HAP-1 (cell line): ENCODE measurements around the gene RBM12.

Experiments used
- DNase-seq, 2 experiments: peaks; one replicate each; pipeline ENCODE4 v3.0.0-alpha.2; 2016 to 2020; ENCODE audit warnings: low spot score in 2 of 2
- H3K27me3 ChIP-seq: fragments of 250-450 bp; sonication (Bioruptor Pico); 2 replicates; pipeline ENCODE4 v1.5.1; 2020; ENCODE audit warnings: low read depth, mild to moderate bottlenecking, moderate library complexity
- H3K36me3 ChIP-seq: fragments of 250-450 bp; sonication (Bioruptor Pico); replicated peaks from 2 replicates; pipeline ENCODE4 v1.5.1; 2020; ENCODE audit warnings: mild to moderate bottlenecking
- H3K4me1 ChIP-seq: fragments of 250-450 bp; sonication (Bioruptor Pico); 2 replicates; pipeline ENCODE4 v1.5.1; 2020; ENCODE audit warnings: mild to moderate bottlenecking
- H3K4me3 ChIP-seq: fragments of 250-450 bp; sonication (Bioruptor Pico); 2 replicates; pipeline ENCODE4 v1.5.1; 2020; ENCODE audit warnings: mild to moderate bottlenecking, moderate library complexity
- H3K9me3 ChIP-seq: fragments of 250-450 bp; sonication (Bioruptor Pico); 2 replicates; pipeline ENCODE4 v1.5.1; 2020; ENCODE audit warnings: mild to moderate bottlenecking, moderate library complexity
- in situ Hi-C: fragments of 300-500 bp; cut with MboI; formaldehyde crosslinking; loops from 3 replicates; pipeline ENCODE4 v1.14.3; 2020; ENCODE audit warnings: low sequenced_read_pairs, inconsistent platforms, mixed read lengths

Gene RBM12

DNA sequence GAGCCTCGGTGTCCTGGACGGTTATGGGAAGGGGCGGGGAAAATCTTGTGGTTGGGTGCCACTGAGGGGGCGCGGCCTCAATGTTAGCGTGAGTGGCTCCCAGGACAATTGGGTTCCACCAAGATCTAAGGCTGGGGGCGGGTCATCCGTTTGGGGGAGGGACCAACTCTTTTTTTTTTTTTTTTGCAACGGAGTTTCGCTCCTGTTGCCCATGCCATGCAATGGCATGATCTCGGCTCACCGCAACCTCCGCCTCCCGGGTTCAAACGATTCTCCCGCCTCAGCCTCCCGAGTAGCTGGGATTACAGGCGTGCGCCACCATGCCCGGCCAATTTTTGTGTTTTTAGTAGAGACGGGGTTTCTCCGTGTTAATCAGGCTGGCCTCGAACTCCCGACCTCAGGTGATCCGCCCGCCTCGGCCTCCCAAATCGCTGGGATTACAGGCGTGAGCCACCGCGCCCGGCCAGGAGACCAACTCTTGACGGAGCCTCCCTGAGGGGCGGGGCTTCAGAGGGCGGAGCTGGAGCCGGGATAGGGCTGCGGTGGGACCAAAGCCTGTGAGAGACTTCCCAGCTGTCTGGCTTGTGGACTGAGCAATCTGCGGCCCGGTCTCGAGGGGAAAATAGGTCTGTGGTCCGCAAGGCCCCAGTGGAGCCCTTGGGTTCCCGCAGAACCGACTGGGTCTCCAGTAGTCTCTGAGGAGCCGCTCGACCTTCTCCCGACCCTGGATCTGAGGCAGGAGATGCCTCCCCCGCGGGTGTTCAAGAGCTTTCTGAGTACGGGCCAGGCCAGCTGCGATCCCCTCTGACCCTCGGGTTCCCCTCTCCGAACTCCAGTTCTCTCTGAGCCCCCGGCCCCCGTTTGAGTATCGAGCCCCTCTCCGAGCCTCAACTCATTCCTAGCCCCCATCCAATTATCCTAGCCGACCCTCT lies 48.0 kb downstream of the RBM12 start:
- H3K27me3 ChIP-seq, result no peaks in the 10 kb centered on the region
- H3K4me3 ChIP-seq, result peak overlapping the region; percentile 45
- no peaks in the 10 kb centered on the region for H3K36me3 ChIP-seq
- no peaks in the 10 kb centered on the region for H3K9me3 ChIP-seq
- peaks cover 30% of the 10 kb centered on the region for H3K4me1 ChIP-seq
- in situ Hi-C loops, result no loop called here
- peak; percentile 53 to 95 for DNase-seq

DNA sequence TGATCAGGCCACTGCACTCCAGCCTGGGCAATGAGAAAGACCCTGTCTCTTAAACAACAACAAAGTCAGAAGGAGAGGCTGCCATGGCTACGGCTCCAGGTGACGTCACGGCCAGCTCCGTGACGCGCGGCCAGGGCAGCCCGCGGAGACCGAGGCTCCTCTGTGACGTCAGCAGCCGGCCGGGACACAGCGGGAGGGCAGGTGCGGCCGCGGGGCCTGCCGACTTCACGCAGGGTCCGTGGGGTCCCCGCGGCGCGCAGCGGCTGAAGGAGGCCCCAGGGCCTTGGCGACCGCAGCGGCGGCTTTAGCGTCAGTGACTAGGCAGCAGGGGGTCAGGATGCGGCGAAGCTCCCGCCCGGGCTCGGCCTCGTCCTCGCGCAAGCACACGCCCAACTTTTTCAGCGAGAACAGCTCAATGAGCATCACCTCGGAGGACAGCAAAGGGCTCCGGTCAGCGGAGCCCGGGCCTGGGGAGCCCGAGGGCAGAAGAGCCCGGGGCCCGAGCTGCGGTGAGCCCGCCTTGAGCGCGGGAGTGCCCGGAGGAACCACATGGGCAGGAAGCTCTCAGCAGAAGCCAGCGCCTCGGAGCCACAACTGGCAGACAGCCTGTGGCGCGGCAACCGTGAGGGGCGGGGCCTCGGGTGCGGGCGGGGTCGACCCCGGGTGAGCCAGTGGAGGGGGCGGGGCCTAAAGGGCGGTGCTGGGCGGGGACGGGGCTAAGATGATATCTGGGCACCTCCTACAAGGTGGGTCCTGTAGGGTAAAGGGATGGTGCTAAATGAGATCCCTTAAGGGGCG lies 48.8 kb downstream of the RBM12 start, which contains the start of gene SPAG4:
SPAG4 (plus strand) TSS at position 163 of the 798 bp plus-strand sequence; CDS start at position 338, 175 bp downstream.
- Histone ChIP-seq H3K4me1 (peaks cover 30% of the 10 kb centered on the region), H3K36me3 (no peaks in the 10 kb centered on the region)
- in situ Hi-C loops, result no loop called here

DNA sequence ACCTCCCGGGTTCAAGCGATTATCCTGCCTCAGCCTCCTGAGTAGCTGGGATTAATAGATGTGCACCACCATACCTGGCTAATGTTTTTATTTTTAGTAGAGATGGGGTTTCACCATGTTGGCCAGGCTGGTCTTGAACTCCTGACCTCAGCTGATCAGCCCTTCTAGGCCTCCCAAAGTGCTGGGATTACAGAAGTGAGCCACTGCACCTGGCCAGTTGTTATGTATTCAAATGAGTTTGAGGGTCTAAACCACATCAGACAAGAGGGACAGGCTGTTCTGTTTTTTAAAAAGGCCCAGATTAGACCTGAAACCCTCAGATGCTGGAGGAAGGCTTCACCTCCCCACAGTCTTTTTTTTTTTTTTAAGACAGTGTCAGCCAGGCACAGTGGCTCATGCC lies 53.2 kb downstream of the RBM12 start:
- Histone ChIP-seq H3K36me3 (no peaks in the 10 kb centered on the region), H3K27me3 (no peaks in the 10 kb centered on the region), H3K4me3 (no peak overlapping the region), H3K4me1 (peaks cover 7% of the 10 kb centered on the region), H3K9me3 (no peaks in the 10 kb centered on the region)
- in situ Hi-C loops, result no loop called here
- no peak for DNase-seq

More for the DNA sequence above, 48.8 kb downstream of the RBM12 start, which contains the start of gene SPAG4:
- H3K27me3 ChIP-seq, result no peaks in the 10 kb centered on the region
- DNase-seq, result peak; percentile 99 to 100
- peak within 1 kb of the TSS; percentile 45 for H3K4me3 ChIP-seq
- no peaks in the 10 kb centered on the region for H3K9me3 ChIP-seq

DNA sequence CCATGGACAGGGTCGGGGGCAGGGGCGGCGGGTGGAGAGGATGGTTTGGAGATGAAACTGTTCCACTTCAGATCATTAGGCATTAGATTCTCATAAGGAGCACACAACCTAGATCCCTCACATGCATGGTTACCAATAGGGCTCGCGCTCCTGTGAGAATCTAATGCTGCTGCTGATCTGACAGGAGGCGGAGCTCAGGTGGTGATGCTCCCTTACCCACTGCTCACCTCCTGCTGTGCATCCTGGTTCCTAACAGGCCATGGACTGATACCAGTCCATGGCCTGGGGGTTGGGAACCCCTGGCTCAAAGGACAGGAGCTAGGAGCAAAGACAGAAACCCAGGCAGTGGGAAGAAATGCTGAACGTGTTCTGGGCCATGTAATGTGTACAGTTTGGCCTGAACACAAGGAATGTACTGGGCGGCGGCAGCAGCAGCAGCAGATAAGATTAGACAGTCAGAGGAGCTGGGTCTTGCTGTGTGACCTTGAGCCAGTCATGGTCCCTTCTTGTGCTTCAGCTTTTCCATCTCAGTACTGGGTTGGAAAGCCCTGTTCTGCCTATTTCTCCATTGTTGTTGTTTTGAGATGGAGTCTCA lies 53.8 kb downstream of the RBM12 start:
- no peak overlapping the region for H3K4me3 ChIP-seq
- in situ Hi-C loops, result no loop called here
- DNase-seq, result no peak
- H3K36me3 ChIP-seq, result no peaks in the 10 kb centered on the region
- H3K4me1 ChIP-seq, result peaks cover 6% of the 10 kb centered on the region
- H3K9me3 ChIP-seq, result no peaks in the 10 kb centered on the region
- H3K27me3 ChIP-seq, result no peaks in the 10 kb centered on the region

DNA sequence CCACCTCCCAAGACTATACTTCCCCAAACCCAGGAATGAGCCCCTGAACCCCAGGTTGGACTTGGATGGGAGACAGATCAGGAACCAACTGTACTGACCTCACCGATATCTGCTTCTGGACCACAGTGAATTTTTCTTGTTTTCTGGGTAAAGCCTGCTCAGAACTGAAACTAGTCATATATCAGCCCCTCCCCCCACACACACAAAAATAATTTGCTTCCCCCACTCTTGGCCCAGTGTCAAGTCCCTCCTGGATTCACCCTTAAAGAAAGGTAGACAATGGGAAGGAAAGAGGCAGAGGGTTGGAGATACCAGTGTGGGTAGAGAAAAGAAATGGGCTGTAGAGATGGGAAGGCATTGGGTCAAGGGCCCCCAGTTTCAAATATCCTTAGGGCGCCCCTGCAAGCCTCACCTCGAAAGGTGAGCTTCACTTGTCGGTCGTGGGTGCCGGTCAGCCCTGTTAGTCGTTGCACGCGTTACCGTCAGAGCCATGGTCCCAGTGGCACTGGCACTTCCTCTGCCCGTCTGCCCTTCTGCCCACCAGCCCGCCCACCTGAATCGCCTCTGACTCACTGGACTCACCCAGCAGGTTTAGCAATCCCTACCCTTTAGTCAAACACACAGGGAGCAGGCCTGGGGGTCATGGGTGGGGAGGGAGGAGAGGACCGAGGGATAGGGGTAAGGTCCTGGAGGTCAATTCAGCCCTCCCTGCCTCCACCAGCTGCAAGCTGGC lies 57.5 kb downstream of the RBM12 start:
- no peak overlapping the region for H3K4me3 ChIP-seq
- in situ Hi-C loops, result no loop called here
- H3K4me1 ChIP-seq, result no peaks in the 10 kb centered on the region

DNA sequence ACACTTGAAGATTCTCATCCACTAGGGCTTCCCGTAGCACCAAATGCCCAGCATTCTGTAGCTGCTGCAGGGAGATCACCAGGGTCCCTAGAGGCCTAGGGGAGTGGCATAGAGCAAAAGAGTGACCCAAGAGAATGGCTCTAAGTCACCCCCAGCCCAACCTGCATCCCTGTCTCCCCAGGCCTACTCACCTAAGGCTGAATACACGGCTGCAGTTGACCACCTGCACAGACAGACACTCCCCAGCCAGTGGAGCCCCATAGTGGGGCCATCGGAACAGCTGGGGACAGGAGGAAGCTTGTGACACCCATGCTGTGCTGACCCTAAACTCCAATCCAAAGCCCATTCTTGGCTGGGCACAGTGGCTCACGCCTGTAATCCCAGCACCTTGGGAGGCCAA lies 58.6 kb downstream of the RBM12 start:
- no peak overlapping the region for H3K4me3 ChIP-seq
- H3K9me3 ChIP-seq, result no peaks in the 10 kb centered on the region
- in situ Hi-C loops, result no loop called here
- no peaks in the 10 kb centered on the region for H3K27me3 ChIP-seq
- no peak for DNase-seq
- H3K36me3 ChIP-seq, result no peaks in the 10 kb centered on the region
- peaks cover 3% of the 10 kb centered on the region; the same call in 1 of the 2 replicates for H3K4me1 ChIP-seq

More for the DNA sequence above, 57.5 kb downstream of the RBM12 start:
- Histone ChIP-seq H3K36me3 (no peaks in the 10 kb centered on the region), H3K9me3 (no peaks in the 10 kb centered on the region), H3K27me3 (no peaks in the 10 kb centered on the region)
- DNase-seq, result no peak

DNA sequence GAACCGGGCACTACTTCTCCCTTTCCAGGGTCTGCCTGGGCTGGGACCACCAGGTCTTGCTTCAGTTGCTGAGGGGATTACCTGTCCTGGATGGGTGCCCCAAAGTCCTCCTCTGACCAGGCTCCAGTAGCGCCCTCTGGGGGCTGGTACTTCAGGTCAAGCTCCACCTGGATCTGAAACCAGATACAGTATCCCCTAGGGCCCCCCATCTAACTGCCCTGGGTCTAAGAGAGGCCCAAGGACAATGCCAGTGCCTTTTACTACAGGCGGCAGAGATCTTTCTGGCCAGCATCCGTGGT lies 60.3 kb downstream of the RBM12 start:
- Histone ChIP-seq H3K4me1 (peaks cover 3% of the 10 kb centered on the region; the same call in 1 of the 2 replicates), H3K9me3 (no peaks in the 10 kb centered on the region), H3K27me3 (no peaks in the 10 kb centered on the region), H3K36me3 (no peaks in the 10 kb centered on the region), H3K4me3 (no peak overlapping the region)
- in situ Hi-C loops, result no loop called here
- peak in 1 of 2 experiments; percentile 44 for DNase-seq

DNA sequence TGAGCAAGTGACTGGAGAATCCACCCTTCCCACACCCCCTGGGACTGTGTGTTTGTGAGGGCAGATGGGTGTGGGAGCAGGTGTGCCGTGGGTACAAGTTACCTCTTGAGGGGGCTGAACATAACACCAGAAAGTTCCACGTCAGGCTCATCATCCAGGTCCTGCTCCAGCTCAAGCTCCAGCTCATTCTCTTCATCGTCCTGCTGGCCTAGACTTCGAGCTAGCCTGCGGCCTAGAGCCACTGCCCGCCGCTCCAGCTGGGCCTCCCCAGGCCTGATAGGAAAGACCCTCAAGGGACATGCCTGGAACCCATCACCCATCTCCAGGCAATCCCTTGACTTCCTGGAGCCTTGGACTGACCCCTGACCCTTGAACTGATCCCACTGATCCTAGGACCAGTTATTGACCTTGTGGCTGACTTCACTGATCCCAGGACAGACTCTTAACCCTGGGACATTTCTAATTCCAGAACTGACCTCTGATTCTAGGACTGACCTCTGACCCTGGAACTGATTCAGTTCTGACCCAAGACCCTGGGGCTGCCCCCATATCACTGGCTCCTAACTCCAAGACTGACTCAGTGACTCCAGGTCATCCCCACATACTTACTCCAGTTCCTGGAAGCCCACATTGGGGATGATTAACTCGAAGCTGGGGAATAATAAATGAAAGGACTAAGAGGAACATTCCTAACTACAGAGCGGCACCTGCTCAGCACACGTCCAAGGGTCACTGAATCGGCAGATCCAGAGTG lies 60.8 kb downstream of the RBM12 start:
- Histone ChIP-seq H3K4me3 (no peak overlapping the region), H3K36me3 (no peaks in the 10 kb centered on the region), H3K4me1 (peaks cover 3% of the 10 kb centered on the region; the same call in 1 of the 2 replicates), H3K9me3 (no peaks in the 10 kb centered on the region), H3K27me3 (no peaks in the 10 kb centered on the region)
- DNase-seq, result no peak
- in situ Hi-C loops, result no loop called here

DNA sequence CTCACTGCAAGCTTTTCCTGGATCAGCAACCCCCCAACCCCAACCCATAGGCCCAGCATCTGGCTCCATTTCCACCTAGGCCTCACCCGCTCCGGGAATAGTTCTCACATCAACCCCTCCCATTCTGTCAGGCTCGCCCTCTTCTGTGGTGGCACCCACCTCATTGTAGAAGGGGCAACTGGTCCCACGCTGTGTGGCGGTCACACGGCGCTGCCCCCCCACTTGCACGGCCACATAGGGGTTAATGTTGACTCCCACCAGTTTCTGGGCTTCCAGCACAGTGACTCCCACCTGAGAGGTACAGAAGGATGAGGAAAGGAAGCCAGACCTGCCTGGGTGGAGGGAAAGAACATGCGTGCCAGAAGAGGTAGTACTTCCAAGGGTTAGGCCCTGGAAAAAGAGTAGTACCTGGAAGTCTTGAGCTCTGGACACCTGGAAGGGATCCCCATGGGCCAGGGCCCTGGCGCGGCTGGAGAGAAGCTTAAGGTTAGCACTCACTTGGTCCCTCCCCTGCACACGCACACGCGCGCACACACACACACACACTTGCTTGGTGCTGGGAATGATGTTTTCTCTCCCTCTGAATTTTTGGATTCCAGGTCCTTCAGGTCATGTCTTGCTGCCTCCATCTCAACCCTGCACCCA lies 61.7 kb downstream of the RBM12 start:
- Histone ChIP-seq H3K4me3 (no peak overlapping the region), H3K27me3 (no peaks in the 10 kb centered on the region), H3K36me3 (no peaks in the 10 kb centered on the region), H3K9me3 (no peaks in the 10 kb centered on the region), H3K4me1 (peaks cover 3% of the 10 kb centered on the region; the same call in 1 of the 2 replicates)
- in situ Hi-C loops, result no loop called here
- DNase-seq, result no peak

DNA sequence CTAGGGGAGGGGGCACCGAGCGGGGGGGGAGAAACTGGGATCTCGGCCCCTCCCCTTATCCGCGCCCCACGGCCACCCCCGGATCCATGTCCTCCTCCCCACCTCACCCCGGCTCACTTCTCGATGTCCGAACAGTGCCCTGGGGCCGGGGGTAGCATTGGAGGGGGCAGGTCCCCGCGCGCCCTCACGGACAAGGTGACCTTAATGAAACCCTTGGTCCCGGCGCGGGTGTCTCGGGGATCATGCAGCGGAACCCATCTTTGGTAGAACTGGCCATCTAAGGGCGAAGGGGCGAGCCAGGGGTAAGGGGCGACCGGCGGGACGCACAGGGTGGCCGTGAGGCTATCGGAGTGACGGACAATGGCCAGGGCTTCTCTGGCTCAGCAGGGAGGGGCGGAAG lies 62.7 kb downstream of the RBM12 start:
- in situ Hi-C loops, result no loop called here
- no peaks in the 10 kb centered on the region for H3K9me3 ChIP-seq
- no peak for DNase-seq
- H3K36me3 ChIP-seq, result no peaks in the 10 kb centered on the region
- H3K27me3 ChIP-seq, result no peaks in the 10 kb centered on the region
- H3K4me1 ChIP-seq, result peaks cover 9% of the 10 kb centered on the region
- no peak overlapping the region for H3K4me3 ChIP-seq

DNA sequence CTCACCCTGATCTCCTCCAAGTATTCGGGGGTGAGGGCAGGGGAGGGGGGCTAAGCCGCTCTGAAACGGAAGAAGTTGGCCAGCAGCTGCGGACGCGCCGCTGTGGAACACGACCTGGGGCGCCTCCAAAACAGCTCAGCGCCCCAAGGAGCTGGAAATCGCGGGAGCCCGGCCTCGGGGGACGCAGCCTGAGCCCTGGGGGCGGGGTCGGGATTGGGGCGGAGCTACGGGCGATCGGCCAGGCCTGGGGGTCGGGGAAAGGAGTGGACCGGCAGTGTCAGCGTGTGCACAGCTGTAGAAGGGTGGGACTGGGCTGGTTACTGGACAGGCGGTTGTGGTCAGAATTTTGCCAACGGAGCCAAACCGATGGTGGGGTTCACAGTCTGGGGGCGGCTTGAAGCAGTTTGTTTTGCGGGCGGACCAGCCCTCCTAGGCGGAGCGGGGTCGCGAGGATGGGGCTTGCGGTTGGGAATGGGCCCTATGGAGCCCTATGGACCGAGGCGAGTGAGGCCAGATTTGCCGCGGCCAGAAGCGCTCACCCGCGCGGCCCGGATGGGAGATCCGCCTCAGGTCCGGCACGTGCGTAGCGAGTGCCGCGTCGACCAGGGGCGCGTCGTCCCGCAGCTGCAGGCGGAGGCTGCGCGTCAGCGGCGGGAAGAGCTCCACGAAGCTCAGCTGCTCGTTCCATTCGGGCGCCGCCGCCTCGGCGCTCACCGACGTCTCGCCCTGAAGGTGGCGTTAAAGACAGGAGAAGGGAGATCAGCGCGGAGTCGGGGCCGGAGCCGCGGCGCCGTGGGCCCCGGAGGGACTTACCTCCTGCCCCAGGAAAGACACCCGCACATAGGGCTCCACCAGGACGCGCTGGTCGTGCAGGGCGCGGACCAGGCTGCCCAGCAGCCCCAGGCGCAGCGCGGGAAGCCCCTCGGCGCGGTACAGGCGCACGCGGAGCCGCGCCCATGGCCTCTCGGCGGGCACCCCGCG lies 63.4 kb downstream of the RBM12 start:
- in situ Hi-C loops, result no loop called here
- no peaks in the 10 kb centered on the region for H3K27me3 ChIP-seq
- peaks cover 9% of the 10 kb centered on the region for H3K4me1 ChIP-seq
- H3K9me3 ChIP-seq, result no peaks in the 10 kb centered on the region
- no peak overlapping the region for H3K4me3 ChIP-seq
- no peaks in the 10 kb centered on the region for H3K36me3 ChIP-seq
- peak; percentile 51 to 71 for DNase-seq
